ENCODE results near the gene DNAJC10.

DNA sequence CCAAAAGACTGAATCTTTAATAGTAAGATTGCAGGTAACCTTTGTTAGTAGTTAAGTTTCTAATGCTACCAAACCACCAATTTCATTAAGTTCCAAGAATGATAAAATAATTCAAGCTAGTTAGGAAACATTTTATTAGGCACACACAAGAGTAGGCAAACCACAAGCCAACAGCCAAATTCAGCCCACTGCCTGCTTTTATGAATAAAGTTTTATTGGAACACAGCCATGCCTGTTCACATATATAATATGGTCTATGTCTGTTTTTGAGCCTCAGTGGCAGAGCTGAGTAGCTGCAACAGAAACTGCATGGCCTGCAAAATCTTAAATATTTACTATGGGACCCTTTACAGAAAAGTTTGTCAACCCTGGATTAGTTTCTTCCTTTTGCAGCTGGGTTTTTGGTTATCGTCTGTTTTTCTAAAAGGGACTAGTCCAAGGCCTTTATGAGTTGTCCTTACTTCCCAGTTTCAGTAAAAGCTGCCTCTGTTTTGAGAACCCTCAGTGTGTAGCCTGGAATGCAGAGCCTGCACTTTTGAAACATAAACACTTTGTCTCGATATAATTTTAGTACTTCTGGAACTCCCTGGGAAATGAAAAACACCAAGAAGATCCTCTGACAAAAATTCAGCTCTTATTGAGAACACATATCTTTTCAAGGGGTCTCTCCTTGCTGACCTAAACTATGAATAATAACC, 111.3 kb downstream of the DNAJC10 start:
- no peak for TF ChIP-seq GATA2 (IDR thresholded peaks at IDR 0.05; ENCODE audit: low read depth, low read length)
- TF ChIP-seq GATA3 (IDR thresholded peaks at IDR 0.05; ENCODE audit: low read depth, low read length), result no peak

Data from SH-SY5Y (cell line).